Measurements from ENCODE around the gene CEACAM8. TPM values are rescaled to one million over a fixed set of nuclear protein-coding genes. Genes with fewer than 3 reads are reported as not detected.
"Not testable (repeated sequence)": the region's sequence is repeated elsewhere in the genome, so short reads cannot be mapped to it uniquely, and the experiment has no call there.

The CEACAM8 gene
- total RNA-seq, 1 donor from 2014 or later, result not detected

DNA sequence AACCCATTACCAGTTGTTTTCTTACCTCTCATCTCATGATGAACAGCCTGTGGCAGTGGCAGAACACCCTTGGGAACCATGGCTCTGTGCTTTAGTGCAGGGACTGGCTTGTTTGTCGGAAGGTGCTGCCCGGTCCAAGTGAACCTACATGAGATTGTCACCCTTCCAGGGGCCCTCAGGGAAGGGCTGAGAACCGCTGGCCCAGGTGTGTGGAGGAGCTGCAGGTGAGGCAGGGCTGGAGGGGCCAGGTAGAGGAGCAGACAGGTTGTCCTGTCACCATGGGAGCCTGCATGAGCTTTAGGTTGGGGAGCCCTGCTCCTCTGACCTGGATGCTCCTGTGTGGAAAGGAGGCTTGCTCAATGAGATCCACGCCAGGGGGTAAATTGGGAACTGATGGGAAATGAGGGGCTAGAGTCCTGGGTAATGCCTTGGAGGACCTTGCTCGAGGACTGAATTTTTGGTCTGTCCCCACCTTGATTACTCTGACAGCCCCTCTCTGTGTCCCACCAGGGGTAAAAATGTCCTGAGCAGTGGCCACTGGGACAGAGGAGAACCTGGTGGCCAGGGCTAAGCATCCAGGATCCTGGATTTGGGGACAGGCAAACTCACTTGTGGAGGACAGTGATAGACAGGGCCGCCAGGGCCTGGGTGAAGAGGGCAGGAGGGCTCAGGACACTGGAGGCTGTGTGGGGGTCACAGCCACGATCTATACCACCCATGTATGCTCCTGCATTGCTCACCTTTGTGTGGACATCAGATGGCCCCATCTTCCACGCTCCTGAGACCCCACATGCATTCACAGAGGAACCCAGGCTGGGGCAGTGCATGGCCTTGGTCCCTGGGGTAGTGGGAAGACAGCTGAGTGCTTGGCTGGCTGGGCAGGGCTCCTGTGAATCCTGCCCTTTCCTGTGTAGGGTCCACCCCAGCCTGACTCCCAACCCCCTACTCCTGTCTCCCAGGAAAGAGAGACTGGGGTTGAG is 42.3 kb downstream of the CEACAM8 start:
- no peak overlapping the region for H3K4me3 ChIP-seq
- no peak for DNase-seq (ENCODE audit: low spot score in 2 of 2)
- H3K27me3 ChIP-seq, result no peaks in the 10 kb centered on the region
- intact Hi-C loops (cut with DNase I), result no loop called here
- H3K36me3 ChIP-seq, result no peaks in the 10 kb centered on the region
- TF ChIP-seq, protein P1, sequence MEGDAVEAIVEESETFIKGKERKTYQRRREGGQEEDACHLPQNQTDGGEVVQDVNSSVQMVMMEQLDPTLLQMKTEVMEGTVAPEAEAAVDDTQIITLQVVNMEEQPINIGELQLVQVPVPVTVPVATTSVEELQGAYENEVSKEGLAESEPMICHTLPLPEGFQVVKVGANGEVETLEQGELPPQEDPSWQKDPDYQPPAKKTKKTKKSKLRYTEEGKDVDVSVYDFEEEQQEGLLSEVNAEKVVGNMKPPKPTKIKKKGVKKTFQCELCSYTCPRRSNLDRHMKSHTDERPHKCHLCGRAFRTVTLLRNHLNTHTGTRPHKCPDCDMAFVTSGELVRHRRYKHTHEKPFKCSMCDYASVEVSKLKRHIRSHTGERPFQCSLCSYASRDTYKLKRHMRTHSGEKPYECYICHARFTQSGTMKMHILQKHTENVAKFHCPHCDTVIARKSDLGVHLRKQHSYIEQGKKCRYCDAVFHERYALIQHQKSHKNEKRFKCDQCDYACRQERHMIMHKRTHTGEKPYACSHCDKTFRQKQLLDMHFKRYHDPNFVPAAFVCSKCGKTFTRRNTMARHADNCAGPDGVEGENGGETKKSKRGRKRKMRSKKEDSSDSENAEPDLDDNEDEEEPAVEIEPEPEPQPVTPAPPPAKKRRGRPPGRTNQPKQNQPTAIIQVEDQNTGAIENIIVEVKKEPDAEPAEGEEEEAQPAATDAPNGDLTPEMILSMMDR (IDR thresholded peaks at IDR 0.05), result no peak
- no peak overlapping the region for H3K27ac ChIP-seq
- H3K4me1 ChIP-seq, result no peaks in the 10 kb centered on the region
- no peaks in the 10 kb centered on the region for H3K9me3 ChIP-seq

DNA sequence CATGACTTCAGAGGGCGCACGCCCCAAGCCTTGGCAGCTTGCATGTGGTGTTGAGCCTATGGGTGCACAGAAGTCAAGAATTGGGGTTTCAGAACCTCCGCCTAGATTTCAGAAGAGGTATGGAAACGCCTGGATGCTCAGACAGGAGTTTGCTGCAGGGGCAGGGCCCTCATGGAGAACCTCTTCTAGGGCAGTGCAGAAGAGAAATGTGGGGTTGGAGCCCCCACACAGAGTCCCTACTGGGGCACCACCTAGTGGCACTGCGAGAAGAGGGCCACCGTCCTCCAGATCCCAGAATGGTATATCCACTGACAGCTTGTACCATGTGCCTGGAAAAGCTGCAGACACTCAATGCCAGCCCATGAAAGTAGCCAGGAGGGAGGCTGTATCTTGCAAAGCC is 44.2 kb downstream of the CEACAM8 start:
- H3K9me3 ChIP-seq; H3K36me3 ChIP-seq; H3K4me1 ChIP-seq; H3K27ac ChIP-seq; DNase-seq (ENCODE audit: low spot score in 2 of 2); H3K27me3 ChIP-seq; H3K4me3 ChIP-seq; intact Hi-C loops (cut with DNase I): not testable (repeated sequence)

DNA sequence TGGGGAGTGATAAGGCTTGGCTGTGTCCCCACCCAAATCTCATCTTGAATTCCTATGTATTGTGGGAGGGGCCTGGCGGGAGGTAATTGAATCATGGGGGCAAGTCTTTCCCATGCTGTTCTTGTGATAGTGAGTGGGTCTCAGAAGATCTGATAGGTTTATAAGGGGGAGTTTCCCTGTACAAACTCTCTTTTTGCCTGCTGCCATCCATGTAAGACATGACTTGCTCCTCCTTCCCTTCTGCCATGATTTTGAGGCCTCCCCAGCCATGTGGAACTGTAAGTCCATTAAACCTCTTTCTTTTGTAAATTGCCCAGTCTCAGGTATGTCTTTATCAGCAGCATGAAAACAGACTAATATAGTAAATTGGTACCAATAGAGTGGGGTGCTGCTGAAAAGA is 45.7 kb downstream of the CEACAM8 start:
- H3K4me3 ChIP-seq; H3K9me3 ChIP-seq; H3K27me3 ChIP-seq; DNase-seq (ENCODE audit: low spot score in 2 of 2); H3K36me3 ChIP-seq; H3K27ac ChIP-seq; intact Hi-C loops (cut with DNase I); H3K4me1 ChIP-seq: not testable (repeated sequence)

DNA sequence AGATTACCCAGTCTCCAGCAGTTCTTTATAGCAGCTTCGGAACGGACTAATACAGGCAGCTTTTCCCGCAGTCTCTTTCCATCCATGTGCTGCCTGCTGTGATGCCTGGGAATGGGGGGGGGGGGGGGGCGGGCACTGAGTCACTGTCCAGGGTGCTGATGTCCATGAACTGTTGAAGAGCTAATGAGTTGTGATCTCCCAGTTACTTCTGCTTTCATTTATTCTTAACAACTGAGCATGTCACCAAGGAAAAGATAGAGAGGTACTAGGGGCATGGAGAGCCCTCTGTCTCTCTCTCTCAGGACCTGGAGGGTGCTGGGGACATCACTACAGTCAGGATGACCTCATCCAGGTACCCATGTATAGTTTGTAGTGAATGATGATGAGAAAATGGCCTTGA is 46.2 kb downstream of the CEACAM8 start:
- DNase-seq (ENCODE audit: low spot score in 2 of 2), result no peak
- Histone ChIP-seq H3K4me1 (no peaks in the 10 kb centered on the region), H3K9me3 (no peaks in the 10 kb centered on the region), H3K36me3 (no peaks in the 10 kb centered on the region), H3K4me3 (no peak overlapping the region), H3K27me3 (no peaks in the 10 kb centered on the region), H3K27ac (no peak overlapping the region)
- intact Hi-C loops (cut with DNase I), result no loop called here
- TF ChIP-seq, protein P1 (IDR thresholded peaks at IDR 0.05), result no peak

DNA sequence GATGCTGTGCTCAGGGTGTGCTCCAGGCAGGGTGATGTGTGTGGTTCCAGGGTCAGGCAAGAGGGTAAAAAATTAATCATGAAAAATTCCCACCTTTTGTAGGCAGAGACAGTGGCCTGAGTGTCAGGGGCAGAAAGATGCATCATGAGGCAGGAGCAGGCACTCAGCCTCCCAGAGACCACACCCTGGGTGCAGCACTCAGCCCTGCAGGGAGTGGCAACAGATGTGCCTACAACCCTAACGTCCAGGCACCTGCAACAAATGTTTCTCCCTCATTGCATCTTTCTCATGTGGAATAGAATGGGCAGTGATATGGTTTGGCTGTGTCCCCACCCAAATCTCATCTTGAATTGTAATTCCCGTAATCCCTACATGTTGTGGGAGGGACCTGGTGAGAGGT is 46.8 kb downstream of the CEACAM8 start:
- intact Hi-C loops (cut with DNase I), result no loop called here
- no peak for DNase-seq (ENCODE audit: low spot score in 2 of 2)

DNA sequence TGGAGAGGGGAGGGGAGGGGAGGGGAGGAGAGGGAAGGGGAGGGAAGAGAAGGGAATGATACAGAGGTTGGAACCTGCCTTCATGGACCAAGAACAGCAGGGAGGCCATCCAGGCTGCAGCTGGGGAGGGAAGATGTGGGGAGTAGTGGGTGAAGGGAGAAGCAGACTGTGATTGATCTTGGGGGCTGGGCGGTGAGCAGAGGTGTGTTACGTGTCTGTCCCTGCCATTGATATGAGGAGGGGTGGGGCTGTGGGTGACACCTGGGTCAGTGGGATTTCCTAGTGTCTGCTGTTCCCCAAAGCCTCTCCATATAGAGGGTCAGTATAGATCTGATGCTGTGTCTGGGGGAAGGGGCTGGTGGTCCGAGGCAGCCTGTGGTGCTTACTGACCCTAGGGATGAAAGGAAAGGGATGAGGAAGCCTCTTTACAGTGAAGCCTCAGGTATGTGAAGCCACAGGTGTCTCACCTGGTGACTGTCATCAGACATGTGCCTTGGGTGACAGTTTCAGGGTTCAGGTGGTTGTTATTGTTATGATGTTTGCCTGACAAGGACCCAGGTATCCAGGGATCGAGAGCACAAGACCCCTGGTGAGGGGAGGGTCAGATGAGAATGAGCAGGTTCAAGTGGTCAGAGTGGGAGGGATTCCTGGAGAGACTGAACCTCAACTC is 47.8 kb downstream of the CEACAM8 start:
- Histone ChIP-seq H3K9me3 (no peaks in the 10 kb centered on the region), H3K4me3 (no peak overlapping the region), H3K27me3 (no peaks in the 10 kb centered on the region), H3K4me1 (no peaks in the 10 kb centered on the region), H3K27ac (no peak overlapping the region), H3K36me3 (no peaks in the 10 kb centered on the region)
- TF ChIP-seq, protein P1 (IDR thresholded peaks at IDR 0.05), result no peak
- peak in 1 of 2 donors; percentile 19 for DNase-seq (ENCODE audit: low spot score in 2 of 2)
- intact Hi-C loops (cut with DNase I), result no loop called here

More for the DNA sequence above, 46.8 kb downstream of the CEACAM8 start:
- H3K36me3 ChIP-seq, result no peaks in the 10 kb centered on the region
- no peaks in the 10 kb centered on the region for H3K27me3 ChIP-seq
- no peak overlapping the region for H3K27ac ChIP-seq
- no peak overlapping the region for H3K4me3 ChIP-seq
- TF ChIP-seq, protein P1 (IDR thresholded peaks at IDR 0.05), result no peak
- no peaks in the 10 kb centered on the region for H3K9me3 ChIP-seq
- H3K4me1 ChIP-seq, result no peaks in the 10 kb centered on the region

Measured in ascending aorta (tissue), 2 donors.